GM12878 (cell line): Measurements from ENCODE around the gene ACAD11. TPM values are rescaled to one million over a fixed set of nuclear protein-coding genes. Genes with fewer than 3 reads are reported as not detected.

Experiments
- ATAC-seq: fragments of 200-7000 bp; cut with Tn5 transposase; 3 replicates; pipeline ENCODE4 v1.9.1; 2020; ENCODE audit warnings: mild to moderate bottlenecking, moderate library complexity
- BruUV-seq: library from RNA; stranded (reverse); fragments of 400-500 nt; replicated peaks from 2 replicates; lab custom pipeline; 2021; lab: Mats Ljungman, UMichigan
- CTCF ChIA-PET: fragments of 300-600 bp; sonication (Branson Sonifier 250); formaldehyde crosslinking; extraction: SDS; loops from one replicate; lab custom pipeline; 2021; ENCODE audit warnings: inconsistent platforms; lab: Yijun Ruan, JAX
- POLR2A ChIA-PET: fragments of 350-600 bp; formaldehyde crosslinking; extraction: SDS; loops from one replicate; lab custom pipeline; 2021; ENCODE audit warnings: inconsistent platforms; lab: Charles Lee
- RAD21 ChIA-PET: fragments of 300-600 bp; sonication (Branson Sonifier 250); formaldehyde crosslinking; loops from one replicate; lab custom pipeline; 2023; ENCODE audit warnings: antibody characterized with exemption; ENCODE audit not compliant: unreplicated experiment; lab: Charles Lee
- SMC1A ChIA-PET: fragments of 300-600 bp; sonication (Branson Sonifier 250); formaldehyde crosslinking; loops from one replicate; lab custom pipeline; 2023; ENCODE audit not compliant: unreplicated experiment, uncharacterized antibody; lab: Charles Lee
- DNase-seq: peaks from one replicate; pipeline ENCODE4 v3.0.0-alpha.2; 2011; ENCODE audit warnings: low read depth, low spot score
- FAIRE-seq: peaks from 3 replicates; lab custom pipeline; 2011; peaks lifted over from hg19 to GRCh38; lab: Jason Lieb, UNC
- H2AFZ ChIP-seq: 2 replicates; pipeline ENCODE4 v1.6.0; 2011; ENCODE audit warnings: low read depth, low read length, control low read depth; ENCODE audit not compliant: control insufficient read depth
- H3K27ac ChIP-seq: 2 replicates; pipeline ENCODE4 v1.5.1; 2011; ENCODE audit warnings: control low read depth; ENCODE audit not compliant: control insufficient read depth, insufficient read depth
- H3K27me3 ChIP-seq, 2 experiments: replicated peaks in 1 of 2; 2 replicates each; pipeline versions ENCODE4 v1.6.0 to v1.6.1; 2011; ENCODE audit warnings: low read length in 1 of 2; ENCODE audit not compliant: control insufficient read depth in 2 of 2, insufficient read depth in 2 of 2
- H3K36me3 ChIP-seq, 2 experiments: 2 replicates each; pipeline ENCODE4 v1.5.1; 2011; ENCODE audit warnings: low read length in 1 of 2; ENCODE audit not compliant: control insufficient read depth in 2 of 2, insufficient read depth in 2 of 2
- H3K4me1 ChIP-seq: 2 replicates; pipeline ENCODE4 v1.6.1; 2011; ENCODE audit warnings: mild to moderate bottlenecking, low read length, moderate library complexity, mixed read lengths; ENCODE audit not compliant: control insufficient read depth, insufficient read depth
- H3K4me2 ChIP-seq: 2 replicates; pipeline ENCODE4 v1.6.0; 2011; ENCODE audit warnings: control low read depth; ENCODE audit not compliant: control insufficient read depth, insufficient read depth
- H3K4me3 ChIP-seq: fragments of 200-600 bp; sonication (generic); 2 replicates; pipeline ENCODE4 v1.5.1; 2016
- H3K79me2 ChIP-seq: 2 replicates; pipeline ENCODE4 v1.6.0; 2011; ENCODE audit warnings: low read length; ENCODE audit not compliant: control insufficient read depth, insufficient read depth
- H3K9ac ChIP-seq: 2 replicates; pipeline ENCODE4 v1.8.0; 2011; ENCODE audit warnings: low read length, control low read depth, mixed read lengths; ENCODE audit not compliant: control insufficient read depth, insufficient read depth
- H3K9me3 ChIP-seq: replicated peaks from 3 replicates; pipeline ENCODE4 v1.5.1; 2011; ENCODE audit warnings: mild to moderate bottlenecking, low read length; ENCODE audit not compliant: control insufficient read depth, insufficient read depth
- H4K20me1 ChIP-seq: 2 replicates; pipeline ENCODE4 v1.6.0; 2011; ENCODE audit not compliant: control insufficient read depth, insufficient read depth
- CHD1 ChIP-seq: IDR thresholded peaks from 2 replicates; pipeline ENCODE4 v1.6.1; 2012; ENCODE audit warnings: low read depth, low read length, improper control_type of control experiment
- CREM ChIP-seq: IDR thresholded peaks from 2 replicates; pipeline ENCODE4 v1.6.1; 2014; ENCODE audit warnings: antibody characterized with exemption, low read depth
- HCFC1 ChIP-seq: fragments of 150-350 bp; IDR thresholded peaks from 2 replicates; pipeline ENCODE4 v1.6.1; 2014; ENCODE audit warnings: low read length
- HDAC2 ChIP-seq: fragments of 200-600 bp; sonication (generic); IDR thresholded peaks from 2 replicates; pipeline ENCODE4 v1.6.1; 2017
- MEF2A ChIP-seq: IDR thresholded peaks from 2 replicates; pipeline ENCODE4 v1.6.1; 2011; ENCODE audit warnings: low read depth, mild to moderate bottlenecking, low read length, moderate library complexity; ENCODE audit not compliant: insufficient read depth
- MEF2B ChIP-seq: fragments of 450-650 bp; IDR thresholded peaks from 2 replicates; pipeline ENCODE4 v1.6.1; 2018; ENCODE audit warnings: mild to moderate bottlenecking, moderate library complexity; ENCODE audit not compliant: partially characterized antibody, poor library complexity, severe bottlenecking
- NFYB ChIP-seq: IDR thresholded peaks from 2 replicates; pipeline ENCODE4 v1.6.1; 2011; ENCODE audit warnings: low read depth, mild to moderate bottlenecking, low read length, improper control_type of control experiment, moderate library complexity; ENCODE audit not compliant: insufficient read depth
- NR2C1 ChIP-seq: fragments of 450-650 bp; IDR thresholded peaks from 2 replicates; pipeline ENCODE4 v1.6.1; 2017; ENCODE audit warnings: antibody characterized with exemption, mild to moderate bottlenecking, moderate library complexity
- RBBP5 ChIP-seq: fragments of 200-600 bp; sonication (generic); conservative IDR thresholded peaks from 2 replicates; pipeline ENCODE4 v1.6.1; 2016
- TBL1XR1 ChIP-seq: IDR thresholded peaks from 2 replicates; pipeline ENCODE4 v1.6.1; 2012; ENCODE audit warnings: low read depth, low read length, improper control_type of control experiment
- TCF7 ChIP-seq: IDR thresholded peaks from 2 replicates; pipeline ENCODE4 v1.6.1; 2014; ENCODE audit warnings: antibody characterized with exemption, borderline replicate concordance
- YBX1 ChIP-seq: fragments of 450-650 bp; IDR thresholded peaks from 2 replicates; pipeline ENCODE4 v1.6.1; 2016; ENCODE audit warnings: antibody characterized with exemption
- YY1 ChIP-seq: IDR thresholded peaks from 2 replicates; pipeline ENCODE4 v1.6.1; 2011; ENCODE audit warnings: low read depth, mild to moderate bottlenecking, low read length
- WGBS: methylation state at CpG from one replicate; pipeline ENCODE4 v1.1.6; 2016; ENCODE audit warnings: low lambda C conversion rate; ENCODE audit not compliant: insufficient replicate concordance, insufficient coverage; ENCODE audit errors: missing lambda C conversion rate; 5-methylcytosine and 5-hydroxymethylcytosine counted together
- in situ Hi-C: fragments of 300-500 bp; cut with MboI; formaldehyde crosslinking; loops from 9 replicates; pipeline ENCODE4 v1.14.3; 2018; ENCODE audit warnings: mixed read lengths
- intact Hi-C: fragments of 100-400 bp; cut with micrococcal nuclease; formaldehyde crosslinking; loops from one replicate; pipeline ENCODE4 v1.14.2; 2022; ENCODE audit not compliant: unreplicated experiment
- polyA plus RNA-seq, 11 experiments: library from polyadenylated mRNA; depleted of rRNA in 4 of 11; unstranded in 6 of 11; stranded (reverse) in 5 of 11; fragments of >200 nt; fragmentation: Nextera tagmentation in 4 of 11; fragmentation: Illumina TruSeq in 1 of 11; extraction: Ambion mirVana in 4 of 11; extraction: Trizol in 1 of 11; gene quantifications; 1 replicate in 1 of 11; 2 replicates in 10 of 11; pipeline versions ENCODE4 v1.2.1 to v1.2.3, GENCODE V29; 2011 to 2016; ENCODE audit warnings: inconsistent platforms in 2 of 11, missing spikeins in 2 of 11, low read depth in 1 of 11
- total RNA-seq, 4 experiments: library from RNA; depleted of rRNA in 3 of 4; stranded (reverse); fragments of >200 nt in 3 of 4; fragmentation: Illumina TruSeq in 1 of 4; extraction: Trizol in 1 of 4; gene quantifications; 2 replicates each; pipeline versions ENCODE4 v1.2.1 to v1.2.3, GENCODE V29; 2013 to 2021
- TF ChIP-seq, protein P1 (sequence below): fragments of 450-650 bp; IDR thresholded peaks from 2 replicates; pipeline ENCODE4 v1.6.1; 2017; ENCODE audit warnings: low read depth, mild to moderate bottlenecking, moderate library complexity

Gene ACAD11
- total and polyA plus RNA-seq, 10 of the 15 experiments (the other 5 are each of a cell fraction or from before 2014, with no cell fraction given), result 2.4 to 15.9 (median 10.4) TPM

DNA sequence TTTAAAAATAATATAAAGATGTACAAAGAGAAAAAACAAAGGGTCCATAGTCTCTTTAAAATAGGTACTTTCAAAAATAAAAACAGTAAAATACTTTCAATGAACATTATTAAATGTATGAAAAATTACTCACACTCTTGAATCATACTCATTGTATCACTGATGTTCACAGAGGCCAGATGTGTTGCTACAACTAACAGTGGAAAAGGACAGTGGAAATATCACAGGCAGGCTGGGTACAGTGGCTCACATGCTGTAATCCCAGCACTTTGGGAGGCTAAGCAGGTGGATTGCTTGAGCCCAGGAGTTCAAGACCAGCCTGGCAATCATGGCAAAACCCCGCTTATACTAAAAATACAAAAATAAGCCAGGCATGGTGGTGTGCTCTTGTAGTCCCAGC is 35.8 kb upstream of the ACAD11 start:
- no TSS peak for BruUV-seq
- FAIRE-seq (no peak), ATAC-seq (no peak), DNase-seq (no peak)
- no peaks in the 10 kb centered on the region; a peak in 2 of 4 replicates for H3K36me3 ChIP-seq
- no peaks in the 10 kb centered on the region for H4K20me1 ChIP-seq
- no peaks in the 10 kb centered on the region for H3K79me2 ChIP-seq
- in situ Hi-C loops, result no loop called here
- CTCF ChIA-PET, result no interaction called here
- no peak overlapping the region for H2AFZ ChIP-seq
- RAD21 ChIA-PET, result no interaction called here
- TF ChIP-seq MEF2A, result no peak
- TF ChIP-seq NR2C1, result no peak
- TF ChIP-seq CHD1, result no peak
- TF ChIP-seq HDAC2, result no peak
- TF ChIP-seq TCF7, result no peak
- TF ChIP-seq TBL1XR1, result no peak
- TF ChIP-seq MEF2B, result no peak
- TF ChIP-seq YBX1, result no peak
- TF ChIP-seq RBBP5, result no peak
- no peak for TF ChIP-seq HCFC1
- no peak for TF ChIP-seq CREM
- no peak overlapping the region for H3K4me2 ChIP-seq
- no peak overlapping the region for H3K27ac ChIP-seq
- intact Hi-C loops, result no loop called here
- no peaks in the 10 kb centered on the region for H3K9me3 ChIP-seq
- H3K4me1 ChIP-seq, result no peaks in the 10 kb centered on the region
- no peak overlapping the region for H3K9ac ChIP-seq
- POLR2A ChIA-PET, result no interaction called here
- H3K4me3 ChIP-seq, result no peak overlapping the region
- SMC1A ChIA-PET, result no interaction called here
- 100% methylated on average over 1 of the region's 1 CpG for WGBS
- H3K27me3 ChIP-seq, result no peaks in the 10 kb centered on the region

DNA sequence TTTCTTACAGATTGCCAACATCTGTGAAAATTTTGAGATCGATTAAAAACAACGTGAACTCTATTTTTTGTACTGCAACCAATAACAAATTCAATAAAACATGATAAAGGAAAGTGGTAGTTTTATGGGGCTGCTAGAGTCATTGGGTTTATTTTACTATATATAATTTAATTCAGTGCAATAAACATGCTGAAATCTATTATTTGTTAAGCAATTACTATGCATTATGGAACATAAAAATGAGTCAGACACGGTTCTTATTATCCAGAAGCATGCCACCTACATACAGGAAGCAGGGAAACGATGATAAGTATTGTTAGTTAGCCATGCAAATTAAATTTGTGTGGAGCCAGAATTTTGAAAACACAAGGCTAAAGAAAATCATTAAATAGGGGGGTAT is 35.4 kb upstream of the ACAD11 start:
- in situ Hi-C loops (no loop called here), intact Hi-C loops (no loop called here)
- Histone ChIP-seq H3K79me2 (no peaks in the 10 kb centered on the region), H3K4me2 (no peak overlapping the region), H3K9me3 (no peaks in the 10 kb centered on the region), H2AFZ (no peak overlapping the region), H4K20me1 (no peaks in the 10 kb centered on the region), H3K9ac (no peak overlapping the region), H3K4me3 (no peak overlapping the region), H3K27ac (no peak overlapping the region), H3K36me3 (no peaks in the 10 kb centered on the region; a peak in 2 of 4 replicates), H3K27me3 (no peaks in the 10 kb centered on the region), H3K4me1 (no peaks in the 10 kb centered on the region)
- RAD21 ChIA-PET, result no interaction called here
- no peak for FAIRE-seq
- BruUV-seq, result no TSS peak
- CTCF ChIA-PET, result interaction anchor here (1.5 kb wide), 1 partner anchor 9 kb away, joined by 5 read pairs; no protein-coding TSS in a partner anchor
- POLR2A ChIA-PET, result no interaction called here
- no peak for TF ChIP-seq NFYB
- TF ChIP-seq YY1, result no peak
- TF ChIP-seq, protein P1, sequence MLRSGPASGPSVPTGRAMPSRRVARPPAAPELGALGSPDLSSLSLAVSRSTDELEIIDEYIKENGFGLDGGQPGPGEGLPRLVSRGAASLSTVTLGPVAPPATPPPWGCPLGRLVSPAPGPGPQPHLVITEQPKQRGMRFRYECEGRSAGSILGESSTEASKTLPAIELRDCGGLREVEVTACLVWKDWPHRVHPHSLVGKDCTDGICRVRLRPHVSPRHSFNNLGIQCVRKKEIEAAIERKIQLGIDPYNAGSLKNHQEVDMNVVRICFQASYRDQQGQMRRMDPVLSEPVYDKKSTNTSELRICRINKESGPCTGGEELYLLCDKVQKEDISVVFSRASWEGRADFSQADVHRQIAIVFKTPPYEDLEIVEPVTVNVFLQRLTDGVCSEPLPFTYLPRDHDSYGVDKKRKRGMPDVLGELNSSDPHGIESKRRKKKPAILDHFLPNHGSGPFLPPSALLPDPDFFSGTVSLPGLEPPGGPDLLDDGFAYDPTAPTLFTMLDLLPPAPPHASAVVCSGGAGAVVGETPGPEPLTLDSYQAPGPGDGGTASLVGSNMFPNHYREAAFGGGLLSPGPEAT, result no peak
- ATAC-seq, result no peak
- SMC1A ChIA-PET, result no interaction called here
- 63% methylated on average over 4 of the region's 4 CpGs for WGBS
- DNase-seq, result no peak
